ENCODE results near the gene PATL2. TPM values are rescaled to one million over a fixed set of nuclear protein-coding genes. Genes with fewer than 3 reads are reported as not detected.
"Not testable (repeated sequence)": the region's sequence is repeated elsewhere in the genome, so short reads cannot be mapped to it uniquely, and the experiment has no call there.

Gene PATL2
- total RNA-seq = 2.6 TPM

GRCh38 chr15:44711096-44711742, at the start of gene PATL2, which contains the start of gene B2M:
TSS of gene PATL2 (minus strand) at chr15:44711323. CDS start at chr15:44676490, 34,833 bp downstream.
TSS of gene B2M (plus strand) at chr15:44711517. CDS start at chr15:44711547, 30 bp downstream.
- Histone ChIP-seq H3K4me3 (ENCODE audit: low read length in 3 of 3) (peak within 1 kb of the TSS; percentile 95 to 99 (median 98)), H3K27me3 (ENCODE audit: control insufficient read depth in 3 of 3, insufficient read depth in 3 of 3, low read length in 3 of 3) (no peaks in the 10 kb centered on the region), H3K4me1 (ENCODE audit: control insufficient read depth in 3 of 3, insufficient read depth in 3 of 3, low read length in 3 of 3) (peaks cover 5 to 18% (median 7%) of the 10 kb centered on the region in 3 donors), H3K36me3 (ENCODE audit: control insufficient read depth in 3 of 3, insufficient read depth in 3 of 3, low read length in 3 of 3) (peaks cover 8 to 16% (median 9%) of the 10 kb centered on the region in 3 donors), H3K27ac (ENCODE audit: low read depth, low read length) (peak within 1 kb of the TSS; percentile 98), H3K9ac (ENCODE audit: low read depth in 1 of 3, low read length in 3 of 3) (peak within 1 kb of the TSS; percentile 97 to 100 (median 98)), H3K9me3 (ENCODE audit: control insufficient read depth in 3 of 3, low read length in 3 of 3) (no peaks in the 10 kb centered on the region)

GRCh38 chr15:44753345-44753744, 42.2 kb upstream of the PATL2 start:
- no peak overlapping the region for H3K27ac ChIP-seq (ENCODE audit: low read depth, low read length)
- no peaks in the 10 kb centered on the region for H3K4me1 ChIP-seq (ENCODE audit: control insufficient read depth in 3 of 3, insufficient read depth in 3 of 3, low read length in 3 of 3)

GRCh38 chr15:44743454-44743853, 32.3 kb upstream of the PATL2 start:
- not testable (repeated sequence) for H3K4me3 ChIP-seq (ENCODE audit: low read length in 3 of 3); H3K9me3 ChIP-seq (ENCODE audit: control insufficient read depth in 3 of 3, low read length in 3 of 3); H3K27me3 ChIP-seq (ENCODE audit: control insufficient read depth in 3 of 3, insufficient read depth in 3 of 3, low read length in 3 of 3); H3K9ac ChIP-seq (ENCODE audit: low read depth in 1 of 3, low read length in 3 of 3); H3K36me3 ChIP-seq (ENCODE audit: control insufficient read depth in 3 of 3, insufficient read depth in 3 of 3, low read length in 3 of 3); H3K27ac ChIP-seq (ENCODE audit: low read depth, low read length); H3K4me1 ChIP-seq (ENCODE audit: control insufficient read depth in 3 of 3, insufficient read depth in 3 of 3, low read length in 3 of 3)

More at GRCh38 chr15:44753345-44753744, 42.2 kb upstream of the PATL2 start:
- Histone ChIP-seq H3K27me3 (ENCODE audit: control insufficient read depth in 3 of 3, insufficient read depth in 3 of 3, low read length in 3 of 3) (no peaks in the 10 kb centered on the region), H3K9ac (ENCODE audit: low read depth in 1 of 3, low read length in 3 of 3) (no peak overlapping the region), H3K9me3 (ENCODE audit: control insufficient read depth in 3 of 3, low read length in 3 of 3) (peaks cover 0 to 2% (median 0%) of the 10 kb centered on the region in 3 donors), H3K36me3 (ENCODE audit: control insufficient read depth in 3 of 3, insufficient read depth in 3 of 3, low read length in 3 of 3) (peaks cover 0 to 5% (median 0%) of the 10 kb centered on the region in 3 donors), H3K4me3 (ENCODE audit: low read length in 3 of 3) (no peak overlapping the region)

GRCh38 chr15:44739222-44739847, 28.2 kb upstream of the PATL2 start:
- not testable (repeated sequence) for H3K4me1 ChIP-seq (ENCODE audit: control insufficient read depth in 3 of 3, insufficient read depth in 3 of 3, low read length in 3 of 3); H3K9me3 ChIP-seq (ENCODE audit: control insufficient read depth in 3 of 3, low read length in 3 of 3); H3K27me3 ChIP-seq (ENCODE audit: control insufficient read depth in 3 of 3, insufficient read depth in 3 of 3, low read length in 3 of 3); H3K9ac ChIP-seq (ENCODE audit: low read depth in 1 of 3, low read length in 3 of 3); H3K36me3 ChIP-seq (ENCODE audit: control insufficient read depth in 3 of 3, insufficient read depth in 3 of 3, low read length in 3 of 3); H3K4me3 ChIP-seq (ENCODE audit: low read length in 3 of 3); H3K27ac ChIP-seq (ENCODE audit: low read depth, low read length)

- H3K9ac ChIP-seq (ENCODE audit: low read depth in 1 of 3, low read length in 3 of 3) = no peak overlapping the region
- H3K27me3 ChIP-seq (ENCODE audit: control insufficient read depth in 3 of 3, insufficient read depth in 3 of 3, low read length in 3 of 3) = no peaks in the 10 kb centered on the region
- H3K4me1 ChIP-seq (ENCODE audit: control insufficient read depth in 3 of 3, insufficient read depth in 3 of 3, low read length in 3 of 3) = no peaks in the 10 kb centered on the region
- no peak overlapping the region for H3K27ac ChIP-seq (ENCODE audit: low read depth, low read length)
- no peaks in the 10 kb centered on the region for H3K9me3 ChIP-seq (ENCODE audit: control insufficient read depth in 3 of 3, low read length in 3 of 3)
- H3K36me3 ChIP-seq (ENCODE audit: control insufficient read depth in 3 of 3, insufficient read depth in 3 of 3, low read length in 3 of 3) = no peaks in the 10 kb centered on the region
- H3K4me3 ChIP-seq (ENCODE audit: low read length in 3 of 3) = no peak overlapping the region
These were observed 27.3 kb upstream of the PATL2 start for GRCh38 chr15:44738340-44738984.

GRCh38 chr15:44736181-44736765, 25.1 kb upstream of the PATL2 start, which contains the start of gene TRIM69:
TSS of gene TRIM69 (plus strand) at chr15:44736528. CDS start at chr15:44736705, 177 bp downstream.
- Histone ChIP-seq H3K27me3 (ENCODE audit: control insufficient read depth in 3 of 3, insufficient read depth in 3 of 3, low read length in 3 of 3) (no peaks in the 10 kb centered on the region), H3K27ac (ENCODE audit: low read depth, low read length) (peak within 1 kb of the TSS; percentile 58), H3K4me1 (ENCODE audit: control insufficient read depth in 3 of 3, insufficient read depth in 3 of 3, low read length in 3 of 3) (no peaks in the 10 kb centered on the region), H3K9me3 (ENCODE audit: control insufficient read depth in 3 of 3, low read length in 3 of 3) (no peaks in the 10 kb centered on the region), H3K36me3 (ENCODE audit: control insufficient read depth in 3 of 3, insufficient read depth in 3 of 3, low read length in 3 of 3) (peaks cover 4 to 12% (median 5%) of the 10 kb centered on the region in 3 donors), H3K4me3 (ENCODE audit: low read length in 3 of 3) (no peak within 1 kb of the TSS), H3K9ac (ENCODE audit: low read depth in 1 of 3, low read length in 3 of 3) (peak within 1 kb of the TSS in 1 of 3 donors; percentile 32)

GRCh38 chr15:44735482-44736180, 24.5 kb upstream of the PATL2 start:
- H3K27ac ChIP-seq (ENCODE audit: low read depth, low read length) = peak overlapping the region; percentile 58

GRCh38 chr15:44734839-44735481, 23.8 kb upstream of the PATL2 start:
- H3K27me3 ChIP-seq (ENCODE audit: control insufficient read depth in 3 of 3, insufficient read depth in 3 of 3, low read length in 3 of 3) = no peaks in the 10 kb centered on the region
- H3K36me3 ChIP-seq (ENCODE audit: control insufficient read depth in 3 of 3, insufficient read depth in 3 of 3, low read length in 3 of 3) = peaks cover 4 to 12% (median 5%) of the 10 kb centered on the region in 3 donors
- H3K9ac ChIP-seq (ENCODE audit: low read depth in 1 of 3, low read length in 3 of 3) = peak overlapping the region in 1 of 3 donors; percentile 5
- no peaks in the 10 kb centered on the region for H3K9me3 ChIP-seq (ENCODE audit: control insufficient read depth in 3 of 3, low read length in 3 of 3)
- peaks cover 4 to 6% (median 6%) of the 10 kb centered on the region in 3 donors for H3K4me1 ChIP-seq (ENCODE audit: control insufficient read depth in 3 of 3, insufficient read depth in 3 of 3, low read length in 3 of 3)
- H3K4me3 ChIP-seq (ENCODE audit: low read length in 3 of 3) = no peak overlapping the region
- peak overlapping the region; percentile 58 for H3K27ac ChIP-seq (ENCODE audit: low read depth, low read length)

More at GRCh38 chr15:44735482-44736180, 24.5 kb upstream of the PATL2 start:
- Histone ChIP-seq H3K9ac (ENCODE audit: low read depth in 1 of 3, low read length in 3 of 3) (peak overlapping the region in 1 of 3 donors; percentile 32), H3K9me3 (ENCODE audit: control insufficient read depth in 3 of 3, low read length in 3 of 3) (no peaks in the 10 kb centered on the region), H3K4me1 (ENCODE audit: control insufficient read depth in 3 of 3, insufficient read depth in 3 of 3, low read length in 3 of 3) (peaks cover under 1 to 2% (median 2%) of the 10 kb centered on the region in 3 donors), H3K27me3 (ENCODE audit: control insufficient read depth in 3 of 3, insufficient read depth in 3 of 3, low read length in 3 of 3) (no peaks in the 10 kb centered on the region), H3K4me3 (ENCODE audit: low read length in 3 of 3) (no peak overlapping the region), H3K36me3 (ENCODE audit: control insufficient read depth in 3 of 3, insufficient read depth in 3 of 3, low read length in 3 of 3) (peaks cover 4 to 12% (median 5%) of the 10 kb centered on the region in 3 donors)

Data from skeletal muscle tissue (tissue), 4 donors.